ENCODE measurements around the gene CCDC15. TPM values are rescaled to one million over a fixed set of nuclear protein-coding genes. Genes with fewer than 3 reads are reported as not detected.

The CCDC15 gene
- total RNA-seq: under 1 TPM in 2 of 4 donors, not detected in 2; 0.10 to 0.16 TPM

GRCh38 chr11:124953753-124954589 is at the start of gene CCDC15:
Gene CCDC15 (plus strand): TSS chr11:124954202. CDS start chr11:124954733, 531 bp downstream.
- Histone ChIP-seq H3K27ac (peak within 1 kb of the TSS; percentile 77 to 81 (median 78)), H3K4me1 (peaks cover 6 to 8% of the 10 kb centered on the region in 2 donors), H3K36me3 (no peaks in the 10 kb centered on the region), H3K27me3 (no peaks in the 10 kb centered on the region), H3K9me3 (no peaks in the 10 kb centered on the region), H3K4me3 (peak within 1 kb of the TSS; percentile 53 to 89 (median 79))
- in situ Hi-C loops (cut with MboI; ENCODE audit: low sequenced_read_pairs in 4 of 4): loop anchor here in 3 of 4 donors (10.0 to 25.0 kb wide), 4 partner anchors 161 to 933 kb away; partner anchors contain the start of genes TMEM218 (in 2 of the 3) and HYLS1 (in 1 of the 3)
- peak; percentile 99 to 100 for ATAC-seq
- peak; percentile 94 to 95 for DNase-seq
- intact Hi-C loops (cut with DNase I; ENCODE audit: low total_unique reads): loop anchor here (5.0 kb wide), 5 partner anchors 77 to 332 kb away; partner anchors contain the start of genes MSANTD2, SIAE, SPA17 and TBRG1
- TF ChIP-seq CTCF (IDR thresholded peaks at IDR 0.05 in 4 of 5, conservative IDR thresholded peaks at IDR 0.05 in 1 of 5) (no peak), POLR2A (IDR thresholded peaks at IDR 0.05) (peak; percentile 48 to 58)

GRCh38 chr11:124915541-124916369 is 38.2 kb upstream of the CCDC15 start:
- Histone ChIP-seq H3K4me1 (no peaks in the 10 kb centered on the region), H3K36me3 (no peaks in the 10 kb centered on the region), H3K9me3 (no peaks in the 10 kb centered on the region), H3K4me3 (no peak overlapping the region), H3K27me3 (peaks cover 0 to 1% (median 0%) of the 10 kb centered on the region in 3 donors), H3K27ac (no peak overlapping the region)
- no peak for DNase-seq
- TF ChIP-seq POLR2A (IDR thresholded peaks at IDR 0.05) (no peak), CTCF (IDR thresholded peaks at IDR 0.05 in 4 of 5, conservative IDR thresholded peaks at IDR 0.05 in 1 of 5) (no peak)
- no peak for ATAC-seq
- intact Hi-C loops (cut with DNase I; ENCODE audit: low total_unique reads): no loop called here
- in situ Hi-C loops (cut with MboI; ENCODE audit: low sequenced_read_pairs in 4 of 4): no loop called here

DNA sequence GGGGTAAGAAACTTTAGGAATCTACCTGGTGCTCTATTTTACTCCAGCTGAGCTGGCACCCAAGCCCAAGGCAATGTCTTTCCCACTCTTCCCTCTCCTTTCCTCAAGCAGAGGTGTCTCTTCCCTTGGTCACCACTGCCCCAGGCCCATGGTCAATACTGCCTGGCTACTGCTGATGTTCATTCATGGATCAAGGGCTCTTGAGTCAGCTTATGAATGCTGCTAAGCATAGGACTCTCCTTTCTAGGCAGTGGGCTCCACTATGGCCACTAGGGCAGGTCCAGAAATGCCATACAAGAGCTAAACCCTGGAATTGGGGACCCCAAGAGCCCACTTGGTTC is 37.7 kb upstream of the CCDC15 start:
- no peak overlapping the region for H3K4me3 ChIP-seq
- H3K27ac ChIP-seq: no peak overlapping the region
- H3K36me3 ChIP-seq: no peaks in the 10 kb centered on the region
- intact Hi-C loops (cut with DNase I; ENCODE audit: low total_unique reads): no loop called here
- peaks cover 0 to 5% (median 1%) of the 10 kb centered on the region in 3 donors for H3K27me3 ChIP-seq
- H3K9me3 ChIP-seq: no peaks in the 10 kb centered on the region
- DNase-seq (no peak), ATAC-seq (no peak)
- in situ Hi-C loops (cut with MboI; ENCODE audit: low sequenced_read_pairs in 4 of 4): no loop called here
- TF ChIP-seq POLR2A (IDR thresholded peaks at IDR 0.05) (no peak), CTCF (IDR thresholded peaks at IDR 0.05 in 4 of 5, conservative IDR thresholded peaks at IDR 0.05 in 1 of 5) (no peak)
- no peaks in the 10 kb centered on the region for H3K4me1 ChIP-seq

DNA sequence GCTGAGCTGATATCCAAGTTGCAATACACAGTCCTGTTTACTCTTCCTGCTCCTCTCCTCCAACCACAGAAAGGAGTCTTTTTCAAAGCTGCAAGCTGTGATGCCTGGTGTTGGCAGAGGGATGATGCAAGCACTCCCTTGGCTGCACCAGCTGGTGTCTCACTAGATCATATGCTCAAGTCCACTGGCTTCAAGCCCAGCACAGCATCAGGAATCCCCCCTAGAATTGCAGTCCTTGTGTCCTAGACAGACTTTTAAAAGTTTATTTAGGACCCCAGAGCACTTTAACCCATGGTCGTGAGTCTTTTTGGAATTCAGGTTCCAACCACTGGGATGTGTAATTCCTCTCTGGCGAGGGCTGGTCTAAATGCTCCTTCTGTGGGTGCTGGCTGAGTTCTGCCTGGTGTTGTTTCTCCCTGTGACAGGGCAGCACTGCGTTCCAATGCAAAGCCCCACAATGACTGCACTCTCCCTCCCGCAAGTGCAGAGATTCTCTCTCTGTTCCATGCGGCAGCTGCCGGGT is 36.8 kb upstream of the CCDC15 start:
- in situ Hi-C loops (cut with MboI; ENCODE audit: low sequenced_read_pairs in 4 of 4) (no loop called here), intact Hi-C loops (cut with DNase I; ENCODE audit: low total_unique reads) (no loop called here)
- peaks cover 0 to 10% (median 9%) of the 10 kb centered on the region in 3 donors for H3K27me3 ChIP-seq
- no peak for ATAC-seq
- TF ChIP-seq POLR2A (IDR thresholded peaks at IDR 0.05) (no peak), CTCF (IDR thresholded peaks at IDR 0.05 in 4 of 5, conservative IDR thresholded peaks at IDR 0.05 in 1 of 5) (no peak)
- no peak for DNase-seq
- H3K9me3 ChIP-seq: no peaks in the 10 kb centered on the region
- H3K27ac ChIP-seq: no peak overlapping the region
- no peaks in the 10 kb centered on the region for H3K36me3 ChIP-seq
- no peak overlapping the region for H3K4me3 ChIP-seq
- H3K4me1 ChIP-seq: no peaks in the 10 kb centered on the region
